ENCODE data around the gene GPATCH2L. TPM values are rescaled to one million over a fixed set of nuclear protein-coding genes. Genes with fewer than 3 reads are reported as not detected.

GPATCH2L gene
- total RNA-seq, 4 donors from 2014 or later: 27.6 to 69.9 (median 43.0) TPM

DNA sequence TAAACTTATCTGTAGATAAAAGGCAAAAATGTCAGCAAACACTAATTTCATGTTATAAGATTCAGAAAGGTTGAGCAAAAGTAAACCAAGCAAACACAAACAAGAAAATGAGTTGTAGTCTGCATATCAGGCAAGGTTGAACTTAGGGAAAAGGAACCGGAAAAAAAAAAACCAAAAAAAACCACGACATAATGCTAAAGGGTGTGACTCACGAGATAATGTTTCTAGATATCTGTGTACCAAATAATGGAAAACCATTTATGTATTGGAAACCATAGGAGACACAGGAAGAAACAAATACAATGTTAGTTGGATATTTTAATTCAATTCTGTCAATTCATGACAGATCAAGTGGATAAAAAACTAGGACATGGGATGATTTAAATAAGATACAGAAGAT is 60.5 kb downstream of the GPATCH2L start:
- no peak overlapping the region for H3K4me3 ChIP-seq
- H3K36me3 ChIP-seq: no peaks in the 10 kb centered on the region
- no peak overlapping the region for H3K27ac ChIP-seq
- H3K9me3 ChIP-seq: peaks cover 4% of the 10 kb centered on the region
- no peak for TF ChIP-seq EP300 (IDR thresholded peaks at IDR 0.05)
- TF ChIP-seq POLR2A (IDR thresholded peaks at IDR 0.05): no peak
- TF ChIP-seq POLR2AphosphoS5 (IDR thresholded peaks at IDR 0.05): no peak
- TF ChIP-seq, protein P1, sequence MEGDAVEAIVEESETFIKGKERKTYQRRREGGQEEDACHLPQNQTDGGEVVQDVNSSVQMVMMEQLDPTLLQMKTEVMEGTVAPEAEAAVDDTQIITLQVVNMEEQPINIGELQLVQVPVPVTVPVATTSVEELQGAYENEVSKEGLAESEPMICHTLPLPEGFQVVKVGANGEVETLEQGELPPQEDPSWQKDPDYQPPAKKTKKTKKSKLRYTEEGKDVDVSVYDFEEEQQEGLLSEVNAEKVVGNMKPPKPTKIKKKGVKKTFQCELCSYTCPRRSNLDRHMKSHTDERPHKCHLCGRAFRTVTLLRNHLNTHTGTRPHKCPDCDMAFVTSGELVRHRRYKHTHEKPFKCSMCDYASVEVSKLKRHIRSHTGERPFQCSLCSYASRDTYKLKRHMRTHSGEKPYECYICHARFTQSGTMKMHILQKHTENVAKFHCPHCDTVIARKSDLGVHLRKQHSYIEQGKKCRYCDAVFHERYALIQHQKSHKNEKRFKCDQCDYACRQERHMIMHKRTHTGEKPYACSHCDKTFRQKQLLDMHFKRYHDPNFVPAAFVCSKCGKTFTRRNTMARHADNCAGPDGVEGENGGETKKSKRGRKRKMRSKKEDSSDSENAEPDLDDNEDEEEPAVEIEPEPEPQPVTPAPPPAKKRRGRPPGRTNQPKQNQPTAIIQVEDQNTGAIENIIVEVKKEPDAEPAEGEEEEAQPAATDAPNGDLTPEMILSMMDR (IDR thresholded peaks at IDR 0.05): no peak
- no peaks in the 10 kb centered on the region for H3K27me3 ChIP-seq
- 63% methylated on average over 3 of the region's 3 CpGs for WGBS
- no peaks in the 10 kb centered on the region for H3K4me1 ChIP-seq
- DNase-seq (ENCODE audit: low spot score in 2 of 2): no peak

DNA sequence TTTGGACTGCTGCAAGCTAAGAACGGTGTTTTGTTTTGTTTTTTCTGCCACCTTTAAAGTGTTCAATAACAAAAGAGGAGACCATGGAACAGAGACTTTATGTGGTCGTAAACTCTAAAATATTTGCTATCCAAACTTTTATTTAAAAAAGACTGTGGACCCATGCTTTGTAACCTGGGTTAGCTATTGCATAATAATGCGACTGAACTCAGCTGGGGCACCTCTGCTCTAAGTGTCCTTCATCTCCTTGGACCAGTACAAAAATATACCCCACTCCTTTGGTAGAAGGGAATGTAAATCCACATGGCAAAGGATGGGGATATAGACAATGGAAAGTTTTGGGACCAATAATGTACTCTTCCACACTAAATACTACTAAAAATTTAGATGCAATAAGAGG is 65.5 kb downstream of the GPATCH2L start:
- Histone ChIP-seq H3K36me3 (no peaks in the 10 kb centered on the region), H3K27me3 (no peaks in the 10 kb centered on the region), H3K27ac (no peak overlapping the region), H3K4me3 (no peak overlapping the region), H3K4me1 (no peaks in the 10 kb centered on the region), H3K9me3 (peaks cover 4% of the 10 kb centered on the region)
- 91% methylated on average over 3 of the region's 3 CpGs for WGBS
- no peak for DNase-seq (ENCODE audit: low spot score in 2 of 2)
- no peak for TF ChIP-seq POLR2A (IDR thresholded peaks at IDR 0.05)
- TF ChIP-seq POLR2AphosphoS5 (IDR thresholded peaks at IDR 0.05): no peak
- TF ChIP-seq, protein P1 (IDR thresholded peaks at IDR 0.05): no peak
- no peak for TF ChIP-seq EP300 (IDR thresholded peaks at IDR 0.05)

DNA sequence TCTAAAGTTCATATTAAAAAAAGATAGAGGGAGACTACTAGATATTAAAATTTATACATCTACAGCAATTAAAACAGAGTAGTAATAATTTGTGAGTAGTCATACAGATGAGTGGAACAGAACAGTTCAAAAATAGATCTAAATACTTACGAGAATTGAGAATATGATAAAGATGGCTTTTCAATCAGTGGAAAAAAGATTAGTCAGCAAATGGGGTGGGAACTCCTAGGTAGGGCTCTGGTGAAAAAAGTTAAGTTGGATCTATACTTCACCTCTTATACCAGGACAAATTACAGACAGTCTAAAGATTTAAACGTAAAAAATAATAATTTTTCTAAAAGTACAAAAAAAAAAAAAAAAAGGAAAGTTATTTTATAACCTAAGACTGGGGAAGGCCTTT is 66.9 kb downstream of the GPATCH2L start:
- no peaks in the 10 kb centered on the region for H3K27me3 ChIP-seq
- 84% methylated on average over 2 of the region's 2 CpGs for WGBS
- H3K9me3 ChIP-seq: peaks cover 4% of the 10 kb centered on the region
- H3K4me1 ChIP-seq: no peaks in the 10 kb centered on the region
- no peak overlapping the region for H3K4me3 ChIP-seq
- H3K36me3 ChIP-seq: no peaks in the 10 kb centered on the region
- no peak overlapping the region for H3K27ac ChIP-seq
- TF ChIP-seq, protein P1 (IDR thresholded peaks at IDR 0.05): no peak
- TF ChIP-seq POLR2A (IDR thresholded peaks at IDR 0.05) (no peak), POLR2AphosphoS5 (IDR thresholded peaks at IDR 0.05) (no peak), EP300 (IDR thresholded peaks at IDR 0.05) (no peak)
- DNase-seq (ENCODE audit: low spot score in 2 of 2): no peak

DNA sequence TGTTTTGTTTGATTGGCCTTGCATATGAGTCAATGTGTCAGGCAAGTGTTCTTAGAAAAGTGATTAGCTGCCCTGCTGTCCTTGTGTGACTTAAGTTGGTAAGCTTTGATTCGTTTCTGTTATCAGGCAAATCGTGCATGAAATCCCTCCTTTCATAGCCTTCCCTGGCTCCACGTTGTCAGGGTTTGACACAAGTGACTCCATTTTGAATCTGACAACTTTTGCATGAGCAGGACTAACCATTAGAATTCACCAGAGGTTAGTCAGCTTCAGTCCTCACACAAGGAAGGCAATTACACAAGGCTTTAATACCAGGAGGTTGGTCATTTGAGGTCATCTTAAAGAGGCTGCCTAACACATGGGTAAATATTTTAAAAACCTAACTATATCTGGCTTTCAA is 68.2 kb downstream of the GPATCH2L start:
- 81% methylated on average over 3 of the region's 3 CpGs for WGBS
- Histone ChIP-seq H3K27me3 (no peaks in the 10 kb centered on the region), H3K9me3 (no peaks in the 10 kb centered on the region)

DNA sequence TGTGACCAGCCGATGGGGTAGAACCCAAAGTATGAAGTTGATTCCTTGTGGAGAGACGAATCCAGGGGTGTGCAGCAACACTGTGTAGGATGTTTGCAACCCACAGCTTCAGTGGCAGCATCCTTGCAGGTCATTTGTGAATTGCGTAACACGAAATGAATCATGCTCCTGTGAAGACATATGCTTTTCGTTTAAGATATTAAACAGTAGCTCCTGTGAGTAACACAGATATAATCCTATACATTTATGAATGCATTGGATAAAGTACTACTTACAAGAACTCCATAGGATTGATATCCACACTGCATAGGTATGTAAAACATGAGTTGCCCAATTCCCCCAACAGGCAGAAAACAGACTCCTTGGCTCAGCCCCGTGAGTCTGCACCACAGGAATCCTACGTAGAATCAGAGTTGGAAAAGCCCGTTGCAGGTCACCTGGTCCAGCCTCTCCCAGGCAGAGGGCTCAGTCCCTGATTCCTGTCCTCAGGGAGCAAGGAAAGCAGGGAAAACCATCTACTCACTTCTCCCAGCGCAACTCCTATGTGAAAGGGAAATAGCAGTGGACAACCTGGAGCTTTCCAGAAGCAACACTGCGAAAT is 75.8 kb downstream of the GPATCH2L start:
- no peak for DNase-seq (ENCODE audit: low spot score in 2 of 2)
- H3K4me3 ChIP-seq: no peak overlapping the region
- H3K27me3 ChIP-seq: no peaks in the 10 kb centered on the region
- TF ChIP-seq EP300 (IDR thresholded peaks at IDR 0.05): no peak
- TF ChIP-seq, protein P1 (IDR thresholded peaks at IDR 0.05): no peak
- TF ChIP-seq POLR2A (IDR thresholded peaks at IDR 0.05): no peak
- TF ChIP-seq POLR2AphosphoS5 (IDR thresholded peaks at IDR 0.05): no peak
- no peaks in the 10 kb centered on the region for H3K9me3 ChIP-seq
- WGBS: 72% methylated on average over 10 of the region's 10 CpGs
- H3K4me1 ChIP-seq: no peaks in the 10 kb centered on the region
- H3K36me3 ChIP-seq: no peaks in the 10 kb centered on the region
- no peak overlapping the region for H3K27ac ChIP-seq

More for the DNA sequence above, 68.2 kb downstream of the GPATCH2L start:
- TF ChIP-seq, protein P1 (IDR thresholded peaks at IDR 0.05): no peak
- TF ChIP-seq POLR2AphosphoS5 (IDR thresholded peaks at IDR 0.05) (no peak), EP300 (IDR thresholded peaks at IDR 0.05) (no peak), POLR2A (IDR thresholded peaks at IDR 0.05) (no peak)
- H3K27ac ChIP-seq: no peak overlapping the region
- H3K36me3 ChIP-seq: no peaks in the 10 kb centered on the region
- H3K4me3 ChIP-seq: no peak overlapping the region
- no peaks in the 10 kb centered on the region for H3K4me1 ChIP-seq
- no peak for DNase-seq (ENCODE audit: low spot score in 2 of 2)

Data from suprapubic skin (tissue), 4 donors.